OCI-M2 (cell line): ENCODE data around the gene PIBF1.
A peak's percentile ranks its signal among the peaks of the same experiment; 100 is the strongest.
"Not testable (repeated sequence)": the region's sequence is repeated elsewhere in the genome, so short reads cannot be mapped to it uniquely, and the experiment has no call there.

Experiments
- DNase-seq: peaks from one replicate; lab custom pipeline; 2025; ENCODE audit not compliant: unreplicated experiment; lab: John Stamatoyannopoulos, UW

Gene PIBF1, protein sequence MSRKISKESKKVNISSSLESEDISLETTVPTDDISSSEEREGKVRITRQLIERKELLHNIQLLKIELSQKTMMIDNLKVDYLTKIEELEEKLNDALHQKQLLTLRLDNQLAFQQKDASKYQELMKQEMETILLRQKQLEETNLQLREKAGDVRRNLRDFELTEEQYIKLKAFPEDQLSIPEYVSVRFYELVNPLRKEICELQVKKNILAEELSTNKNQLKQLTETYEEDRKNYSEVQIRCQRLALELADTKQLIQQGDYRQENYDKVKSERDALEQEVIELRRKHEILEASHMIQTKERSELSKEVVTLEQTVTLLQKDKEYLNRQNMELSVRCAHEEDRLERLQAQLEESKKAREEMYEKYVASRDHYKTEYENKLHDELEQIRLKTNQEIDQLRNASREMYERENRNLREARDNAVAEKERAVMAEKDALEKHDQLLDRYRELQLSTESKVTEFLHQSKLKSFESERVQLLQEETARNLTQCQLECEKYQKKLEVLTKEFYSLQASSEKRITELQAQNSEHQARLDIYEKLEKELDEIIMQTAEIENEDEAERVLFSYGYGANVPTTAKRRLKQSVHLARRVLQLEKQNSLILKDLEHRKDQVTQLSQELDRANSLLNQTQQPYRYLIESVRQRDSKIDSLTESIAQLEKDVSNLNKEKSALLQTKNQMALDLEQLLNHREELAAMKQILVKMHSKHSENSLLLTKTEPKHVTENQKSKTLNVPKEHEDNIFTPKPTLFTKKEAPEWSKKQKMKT

DNA sequence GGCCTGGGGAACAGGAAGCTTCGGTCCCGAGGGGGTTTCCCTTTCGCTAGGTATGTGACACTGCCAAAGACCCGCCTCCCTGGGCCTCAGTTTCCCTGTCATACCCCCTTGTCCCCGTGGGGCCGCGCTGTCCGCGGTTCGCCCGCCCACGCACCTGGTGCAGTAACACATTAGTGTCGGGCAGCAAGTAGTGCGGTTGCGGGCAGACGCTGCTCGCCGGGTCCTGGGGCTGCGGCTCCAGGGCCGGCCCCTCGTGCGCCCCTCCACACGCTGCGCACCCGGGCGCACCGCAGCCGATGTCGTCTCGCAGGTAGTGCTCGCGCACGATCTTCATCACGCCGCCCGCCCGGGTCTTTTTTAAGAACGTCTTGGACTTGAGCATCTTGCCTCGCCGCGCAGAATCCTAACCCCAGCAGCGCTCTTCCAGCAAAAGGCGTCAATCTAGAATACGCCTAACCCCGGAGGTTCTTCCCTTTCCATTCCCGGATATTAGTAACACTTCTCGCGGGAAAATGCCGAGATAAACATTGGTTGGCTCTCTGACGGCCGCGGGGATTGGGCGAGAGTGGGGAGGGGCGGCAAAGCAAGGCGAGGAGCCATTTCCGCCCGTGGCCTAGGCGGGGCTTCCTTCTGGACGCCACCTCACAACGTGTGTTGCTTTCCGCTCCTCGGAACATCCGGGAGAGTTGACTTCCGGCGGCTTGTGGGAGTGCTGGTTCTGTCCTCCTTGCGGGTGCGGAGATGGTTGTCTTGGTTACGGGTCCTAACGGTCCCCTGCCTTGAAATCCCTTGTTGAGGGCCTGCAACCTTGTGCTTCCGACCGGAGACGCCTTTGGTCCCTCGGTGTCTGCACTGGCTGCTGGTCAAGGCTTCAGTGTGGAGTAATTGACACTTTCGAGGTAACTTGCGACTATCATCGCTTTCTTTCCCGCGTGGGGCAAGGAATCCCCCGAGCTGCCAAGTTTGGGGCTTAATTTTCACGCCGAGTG, at the start of gene PIBF1, which contains the start of gene DIS3:
Gene PIBF1 (plus strand): TSS at position 683 of the 989 bp plus-strand sequence. CDS start 1,337 bp downstream, outside the sequence.
Gene DIS3 (minus strand): TSS at position 450 of the 989 bp plus-strand sequence. CDS start 68 bp downstream, at position 382.
- peak; percentile 41 for DNase-seq

DNA sequence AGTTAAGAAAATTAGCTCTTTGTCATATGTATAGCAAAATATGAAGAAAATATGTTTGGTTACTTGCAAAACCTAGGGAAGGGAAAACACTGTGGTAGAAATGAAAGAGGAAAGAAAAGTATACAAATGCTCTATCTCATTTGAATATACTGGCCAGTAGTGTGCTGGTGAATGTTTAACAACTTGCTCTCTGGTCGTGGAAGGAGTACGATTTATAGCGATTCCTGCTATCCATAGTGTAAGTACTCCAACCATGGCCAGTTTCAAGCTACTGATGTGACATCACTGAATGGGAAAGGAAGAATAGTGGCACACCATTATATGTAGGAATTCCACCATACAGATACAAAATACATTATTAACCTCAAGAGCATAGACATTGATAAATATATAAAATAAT, 44.9 kb upstream of the PIBF1 start:
- no peak for DNase-seq

DNA sequence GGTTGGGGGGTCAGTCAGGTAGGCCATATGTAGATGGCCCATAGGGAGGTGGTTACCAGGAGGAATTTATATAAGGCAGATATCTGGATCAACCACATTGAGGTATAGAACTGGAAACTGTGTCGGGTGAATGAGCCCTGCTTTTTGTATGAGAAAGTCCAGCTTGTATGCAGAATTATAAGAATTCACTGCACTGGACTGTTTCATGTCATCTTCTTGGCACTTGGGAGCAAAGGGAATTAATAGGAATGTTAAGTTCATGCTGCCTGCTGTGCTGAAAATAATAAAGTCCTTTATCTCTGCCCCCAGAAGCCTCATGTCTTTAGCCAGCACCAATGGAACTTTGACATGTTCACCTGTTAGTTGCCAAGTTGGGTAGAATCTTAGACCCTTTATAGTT, 41.9 kb upstream of the PIBF1 start:
- DNase-seq: no peak

DNA sequence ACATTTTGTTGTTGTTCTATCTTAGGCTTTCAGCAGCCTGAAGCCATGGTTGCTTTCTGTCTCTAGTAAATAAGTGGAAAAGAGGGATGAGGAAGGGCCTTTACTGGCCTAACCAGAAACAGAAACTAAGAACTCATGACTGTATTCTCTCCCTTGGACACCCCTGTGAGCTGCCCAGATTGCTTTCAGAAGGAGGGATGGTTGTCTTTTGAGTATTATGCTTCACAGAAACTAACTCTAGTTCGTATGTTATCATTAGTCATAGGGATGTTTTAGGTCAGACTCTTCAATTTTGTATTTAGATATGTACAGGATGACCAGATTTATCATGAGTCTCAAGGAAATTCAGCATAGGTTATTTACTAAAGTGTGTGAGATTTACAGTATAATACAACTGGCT, 36.7 kb upstream of the PIBF1 start:
- no peak for DNase-seq

DNA sequence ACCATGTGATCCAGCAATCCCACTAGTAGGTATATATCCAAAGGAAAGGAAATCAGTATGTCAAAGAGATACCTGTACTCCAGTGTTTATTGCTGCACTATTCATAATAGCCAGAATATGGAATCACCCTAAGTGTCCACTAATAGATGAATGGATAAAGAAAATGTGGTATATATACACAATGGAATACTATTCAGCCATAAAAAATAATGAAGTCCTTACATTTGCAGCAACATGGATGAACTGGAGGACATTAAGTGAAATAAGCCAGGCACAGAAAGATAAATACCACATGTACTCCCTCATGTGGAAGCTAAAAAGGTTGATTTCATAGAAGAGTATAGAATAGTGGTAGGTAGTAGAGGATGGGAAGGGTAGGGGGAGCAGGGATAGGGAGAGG, 30.7 kb upstream of the PIBF1 start:
- DNase-seq: no peak

DNA sequence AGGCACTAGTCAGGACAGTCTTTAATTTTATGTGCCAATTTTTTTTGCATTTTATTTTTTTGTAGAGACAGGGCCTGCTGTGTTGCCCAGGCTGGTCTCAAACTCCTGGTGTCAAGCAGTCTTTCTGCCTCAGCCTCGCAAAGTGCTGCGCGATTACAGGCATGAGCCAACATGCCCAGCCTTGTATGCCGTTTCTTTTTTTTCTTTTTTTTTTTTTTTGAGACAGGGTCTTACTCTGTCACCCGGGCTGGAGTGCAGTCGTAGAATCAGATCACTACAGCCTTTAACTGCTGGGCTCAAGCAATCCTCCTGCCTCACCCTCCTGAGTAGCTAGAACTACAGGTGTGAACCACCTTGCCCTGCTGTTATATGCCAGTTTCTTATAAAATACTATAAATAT, 27.8 kb upstream of the PIBF1 start:
- no peak for DNase-seq

DNA sequence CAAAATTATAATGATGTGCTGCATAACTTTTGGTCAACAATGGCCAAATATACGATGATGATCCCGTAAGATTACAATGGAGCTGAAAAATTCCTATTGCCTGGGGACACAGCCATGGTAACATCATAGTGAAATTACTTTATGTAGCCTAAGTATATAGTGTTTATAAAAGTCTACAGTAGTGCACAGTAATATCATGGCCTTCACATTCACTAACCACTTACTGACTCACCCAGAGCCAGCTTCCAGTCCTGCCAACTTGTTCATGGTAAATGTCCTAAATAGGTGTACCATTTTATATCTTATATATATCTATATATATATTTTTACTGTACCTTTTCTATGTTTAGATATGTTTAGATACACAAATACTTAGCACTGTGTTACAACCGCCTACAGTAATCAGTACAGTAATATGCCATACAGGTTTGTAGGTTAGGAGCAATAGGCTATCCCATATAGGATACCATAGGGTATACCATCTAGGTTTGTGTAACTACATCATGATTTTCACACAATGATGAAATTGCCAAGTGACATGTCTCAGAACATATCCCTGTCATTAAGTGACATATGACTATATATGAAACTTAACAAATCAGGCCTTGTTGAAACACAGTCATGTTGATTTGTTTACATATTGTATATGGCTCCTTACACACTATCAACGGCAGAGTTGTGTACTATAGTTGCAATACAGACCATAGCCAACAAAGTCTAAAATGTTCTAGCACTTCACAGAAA, 24.0 kb upstream of the PIBF1 start:
- no peak for DNase-seq

DNA sequence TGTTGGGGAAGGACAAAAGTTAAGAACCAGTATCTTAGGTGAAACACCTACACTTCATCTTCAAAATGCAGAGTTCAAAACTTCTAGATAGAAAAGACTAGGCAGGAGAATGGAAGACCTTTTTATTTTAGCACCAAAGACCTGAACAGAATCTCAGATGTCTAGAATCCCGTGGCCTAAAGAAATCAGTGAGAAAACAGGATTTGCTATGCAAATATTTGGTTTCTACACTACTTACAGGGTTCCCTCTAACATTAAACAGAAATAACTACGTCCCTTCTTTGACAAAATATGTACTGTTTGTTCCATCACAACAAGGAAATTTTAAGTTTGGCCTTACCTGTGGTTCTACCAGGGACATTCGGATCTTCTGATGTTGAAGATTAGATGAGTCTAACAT, 21.7 kb upstream of the PIBF1 start:
- no peak for DNase-seq

DNA sequence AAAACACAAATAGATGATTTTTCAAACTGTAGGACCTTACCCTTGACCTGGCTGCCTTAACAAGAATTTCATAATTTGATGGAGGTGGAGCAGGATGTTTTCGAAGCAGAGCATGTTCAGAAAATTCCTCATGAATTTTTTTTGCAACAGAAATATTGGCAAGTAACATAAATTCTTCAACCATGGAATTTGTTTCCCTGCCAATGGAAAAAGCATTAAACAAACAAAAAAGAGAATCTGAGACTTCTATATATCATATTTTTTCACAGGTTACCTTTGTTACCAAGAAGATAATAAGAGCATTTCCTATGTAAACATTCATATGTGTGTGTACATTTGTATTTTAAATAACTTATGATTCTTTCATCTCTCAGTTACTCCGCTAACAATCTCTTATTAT, 18.5 kb upstream of the PIBF1 start:
- DNase-seq: no peak

DNA sequence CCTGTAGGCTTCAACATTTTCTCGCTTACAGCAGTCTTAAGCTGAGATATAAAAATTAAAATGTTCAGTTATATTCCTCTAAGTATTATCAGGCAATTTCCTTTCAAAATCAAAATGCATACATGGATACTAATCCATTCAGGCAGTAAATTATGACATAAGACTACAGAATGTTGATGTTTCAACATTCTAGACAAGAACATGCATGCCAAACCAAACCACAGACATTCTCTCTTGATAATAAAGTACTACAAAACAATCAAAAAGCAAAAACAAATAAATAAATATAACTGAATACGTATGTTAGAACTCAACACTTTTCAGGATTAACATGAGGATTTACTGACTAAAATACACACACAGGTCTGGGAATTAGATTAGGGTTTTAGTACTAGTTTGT, 7.9 kb upstream of the PIBF1 start:
- DNase-seq: no peak

DNA sequence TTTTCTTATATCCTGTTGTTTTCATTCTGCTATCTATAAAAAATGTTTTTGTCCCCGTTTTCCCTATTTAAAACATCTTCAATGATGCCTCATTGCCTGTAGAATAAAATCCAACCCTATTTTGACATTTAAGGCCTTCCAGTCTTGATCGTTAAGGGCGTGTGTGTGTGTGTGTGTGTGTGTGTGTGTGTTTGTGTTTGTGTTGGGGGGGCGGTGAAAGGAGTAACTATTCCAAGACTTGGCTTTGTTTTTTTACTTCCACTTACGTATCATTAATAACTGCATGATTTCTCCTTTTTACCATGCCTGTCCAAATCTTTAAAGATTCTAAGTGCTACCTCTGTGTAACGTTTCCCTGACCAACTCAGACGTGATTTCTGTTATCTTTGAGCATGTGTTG, 784 bp downstream of the PIBF1 start:
- DNase-seq: no peak

DNA sequence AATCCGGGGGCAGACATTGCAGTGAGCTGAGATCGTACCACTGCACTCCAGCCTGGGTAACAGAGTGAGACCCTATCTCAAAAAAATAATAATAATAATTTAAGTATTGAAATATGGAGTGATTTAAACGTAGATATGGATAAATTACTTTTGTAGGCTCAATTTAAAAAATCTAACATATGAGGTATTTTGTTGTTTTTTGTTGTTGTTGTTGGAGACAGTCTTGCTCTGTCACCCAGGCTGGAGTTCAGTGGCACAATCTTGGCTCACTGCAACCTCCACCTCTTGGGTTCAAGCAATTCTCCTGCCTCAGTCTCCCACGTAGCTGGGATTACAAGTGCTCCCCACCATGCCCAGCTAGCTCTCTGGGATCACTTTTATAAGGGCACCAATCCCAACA, 2.7 kb downstream of the PIBF1 start:
- not testable (repeated sequence) for DNase-seq

DNA sequence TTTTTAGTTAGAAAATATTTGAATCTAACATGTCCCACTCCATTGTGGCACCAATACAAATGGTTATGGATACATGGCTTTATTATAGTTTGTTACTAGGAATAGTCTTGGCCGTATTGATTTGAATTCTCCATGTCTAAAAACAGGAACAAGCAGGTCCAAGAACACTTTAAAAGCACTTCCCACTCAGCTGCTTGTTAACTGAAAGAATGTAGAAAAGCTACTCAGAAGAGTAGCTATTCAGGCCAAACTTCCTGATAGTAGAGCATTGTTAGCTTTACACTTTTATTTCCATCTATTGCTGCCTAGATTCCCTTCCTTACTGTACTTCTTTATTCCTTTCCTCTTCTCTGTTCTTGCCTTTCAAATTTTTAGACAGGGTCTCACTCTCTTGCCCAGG, 6.9 kb downstream of the PIBF1 start:
- no peak for DNase-seq

DNA sequence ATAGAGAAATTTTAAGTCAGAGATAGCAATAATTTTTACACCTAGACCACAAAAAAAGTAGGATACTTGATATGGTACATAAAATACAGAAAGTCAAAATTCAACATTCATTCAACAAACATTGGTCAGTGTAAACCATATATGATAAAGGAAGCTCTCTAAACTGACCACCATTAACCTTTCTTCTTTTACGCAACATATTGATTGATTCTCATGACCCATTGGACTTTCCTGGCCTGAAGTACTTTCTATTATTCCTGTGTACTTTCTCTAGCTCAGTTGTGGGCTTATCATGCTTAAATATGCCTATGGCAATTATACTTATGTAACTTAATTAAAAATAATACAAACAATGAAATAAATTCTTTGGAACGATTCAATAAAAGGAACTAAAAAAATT, 10.7 kb downstream of the PIBF1 start:
- no peak for DNase-seq

DNA sequence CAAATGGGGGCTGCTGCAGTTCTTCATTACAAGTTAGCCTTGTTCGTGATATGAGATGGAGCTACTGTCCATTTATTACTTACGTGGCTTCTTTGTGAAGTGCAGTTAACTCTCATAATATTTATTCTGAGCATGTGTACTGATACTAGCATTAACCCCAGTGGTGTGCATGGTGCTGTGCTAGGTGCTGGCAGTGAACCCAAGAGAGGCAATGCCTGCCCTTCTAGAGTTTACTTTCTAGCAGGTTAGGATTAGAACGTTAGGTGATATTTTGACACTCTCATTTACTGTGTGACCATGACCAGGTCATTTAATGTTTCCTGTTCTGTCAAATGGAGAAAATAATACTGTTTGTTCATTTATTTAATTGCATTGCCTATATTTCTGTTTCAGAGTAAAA, 16.9 kb downstream of the PIBF1 start:
- DNase-seq: no peak

DNA sequence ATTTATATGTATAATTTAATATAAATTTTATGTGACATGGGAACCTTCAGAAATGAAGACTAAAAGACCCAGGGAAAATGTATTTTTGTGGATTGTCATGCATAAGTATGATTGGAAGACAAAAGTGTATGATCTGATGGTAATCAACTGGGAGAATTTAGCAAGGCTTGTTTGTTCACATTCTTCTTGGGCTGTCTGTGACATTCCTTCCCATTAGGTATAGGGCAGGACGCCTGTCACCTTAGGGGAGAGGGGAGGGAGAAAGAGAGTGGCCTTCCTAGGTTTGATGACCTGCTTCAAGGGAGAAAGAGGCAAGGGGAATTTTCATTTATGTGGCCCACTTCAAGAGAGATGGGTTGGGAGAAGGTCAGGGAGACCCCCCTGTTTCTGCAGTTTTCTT, 22.4 kb downstream of the PIBF1 start:
- no peak for DNase-seq

DNA sequence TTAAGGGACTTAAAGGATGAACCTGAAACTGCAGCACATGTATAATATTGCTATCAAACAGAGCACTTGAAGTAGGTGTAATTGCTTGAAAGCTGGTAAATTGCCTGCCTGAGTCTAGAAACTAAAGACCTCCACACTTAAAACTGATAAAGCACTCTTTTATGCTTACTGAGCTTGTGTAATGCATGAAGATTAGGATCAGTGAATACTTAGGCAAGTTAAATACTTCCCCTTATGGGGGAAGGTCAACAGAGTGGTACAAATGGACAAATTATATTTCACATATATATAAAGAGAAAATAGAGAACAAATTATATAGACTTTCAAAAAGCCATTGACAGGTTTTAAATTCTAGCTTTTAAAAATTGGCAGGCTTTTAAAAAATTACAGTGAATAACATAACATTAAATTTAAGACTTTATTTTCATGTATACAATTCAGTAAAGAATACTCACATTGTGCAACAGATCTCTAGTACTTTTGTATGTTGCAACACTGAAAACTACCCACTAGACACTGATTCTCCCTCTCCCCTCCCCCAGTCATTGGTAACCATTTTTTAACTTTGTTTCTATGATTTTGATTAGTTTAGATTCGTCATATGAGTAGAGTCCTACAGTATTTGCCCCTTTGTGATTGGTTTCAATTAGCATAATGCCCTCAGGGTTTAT, 23.9 kb downstream of the PIBF1 start:
- no peak for DNase-seq

DNA sequence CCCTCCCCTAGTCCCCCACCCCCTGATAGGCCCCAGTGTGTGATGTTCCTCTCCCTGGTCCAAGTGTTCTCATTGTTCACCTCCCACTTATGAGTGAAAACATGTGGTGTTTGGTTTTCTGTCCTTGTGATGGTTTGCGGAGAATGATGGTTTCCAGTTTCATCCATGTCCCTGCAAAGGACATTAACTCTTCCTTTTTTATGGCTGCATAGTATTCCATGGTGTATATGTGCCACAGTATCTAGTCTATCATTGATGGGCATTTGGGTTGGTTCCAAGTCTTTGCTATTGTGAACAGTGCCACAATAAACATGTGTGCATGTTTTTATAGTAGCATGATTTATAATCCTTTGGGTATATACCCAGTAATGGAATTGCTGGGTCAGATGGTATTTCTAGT, 24.6 kb downstream of the PIBF1 start:
- not testable (repeated sequence) for DNase-seq

DNA sequence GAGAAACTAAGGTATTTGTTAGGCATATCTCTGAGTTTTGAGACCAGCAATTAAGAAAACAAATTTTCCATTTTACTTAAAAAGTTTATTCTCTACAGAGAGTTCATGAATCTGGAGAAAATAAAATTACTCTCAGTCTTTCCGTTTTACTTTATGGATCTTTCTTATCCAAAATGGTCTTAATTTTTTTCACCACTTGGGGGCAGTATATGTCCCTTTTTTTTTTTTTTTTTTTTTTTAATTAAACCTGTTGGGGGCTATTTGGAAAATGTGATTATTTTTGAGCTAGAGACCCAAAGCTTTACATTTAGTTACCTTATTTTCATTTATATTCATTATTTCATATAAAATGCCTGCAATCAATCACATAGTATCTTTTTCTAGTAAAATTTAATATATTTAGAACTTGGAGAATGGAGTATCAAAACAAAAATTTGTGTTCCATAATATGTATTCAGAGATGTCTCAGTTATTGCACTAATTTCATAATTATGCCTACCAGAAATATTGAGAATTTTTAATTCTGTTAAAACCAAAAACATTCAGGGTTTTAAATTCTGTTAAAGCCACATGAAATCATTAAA, 27.1 kb downstream of the PIBF1 start:
- DNase-seq: no peak
